Trophoblast cell (in vitro differentiated cells and primary cell): Measurements from ENCODE around the gene PSMF1.
A peak's percentile ranks its signal among the peaks of the same experiment; 100 is the strongest.

ENCODE experiments used
- DNase-seq, 2 donors: peaks; one replicate each; pipeline ENCODE4 v3.0.0-alpha.2; 2016
- H2AFZ ChIP-seq: 2 replicates; pipeline ENCODE4 v1.6.1; 2013; ENCODE audit warnings: low read length, moderate library complexity, mild to moderate bottlenecking; ENCODE audit not compliant: insufficient read depth, poor library complexity
- H2AK5ac ChIP-seq: 2 replicates; pipeline ENCODE4 v1.6.1; 2013; ENCODE audit warnings: mild to moderate bottlenecking, low read length
- H2BK120ac ChIP-seq: 2 replicates; pipeline ENCODE4 v1.6.1; 2013; ENCODE audit warnings: low read length, mild to moderate bottlenecking, moderate library complexity; ENCODE audit not compliant: insufficient read depth, poor library complexity
- H2BK12ac ChIP-seq: 2 replicates; pipeline ENCODE4 v1.6.1; 2013; ENCODE audit warnings: mild to moderate bottlenecking, low read length, moderate library complexity
- H2BK5ac ChIP-seq: 2 replicates; pipeline ENCODE4 v1.6.1; 2013; ENCODE audit warnings: low read length, low read depth, moderate library complexity, mild to moderate bottlenecking; ENCODE audit not compliant: poor library complexity
- H3K14ac ChIP-seq: 2 replicates; pipeline ENCODE4 v1.6.1; 2013; ENCODE audit warnings: mild to moderate bottlenecking, low read length
- H3K18ac ChIP-seq: 2 replicates; pipeline ENCODE4 v1.6.1; 2013; ENCODE audit warnings: mild to moderate bottlenecking, low read length
- H3K23ac ChIP-seq: 2 replicates; pipeline ENCODE4 v1.6.1; 2013; ENCODE audit warnings: low read length
- H3K27ac ChIP-seq: 2 replicates; pipeline ENCODE4 v1.5.1; 2013; ENCODE audit warnings: low read depth, mild to moderate bottlenecking, inconsistent platforms, low read length, moderate library complexity
- H3K27me3 ChIP-seq: 2 replicates; pipeline ENCODE4 v1.6.1; 2013; ENCODE audit warnings: inconsistent platforms, mild to moderate bottlenecking, low read length, moderate library complexity; ENCODE audit not compliant: insufficient read depth
- H3K36me3 ChIP-seq, 2 experiments: 1 replicate in 1 of 2; 2 replicates in 1 of 2; pipeline ENCODE4 v1.6.1; 2013; ENCODE audit warnings: low read length in 2 of 2, mild to moderate bottlenecking in 2 of 2, moderate library complexity in 1 of 2; ENCODE audit not compliant: insufficient read depth in 2 of 2, control insufficient read depth in 1 of 2
- H3K4ac ChIP-seq: 2 replicates; pipeline ENCODE4 v1.6.1; 2013; ENCODE audit warnings: low read depth, mild to moderate bottlenecking, low read length, moderate library complexity
- H3K4me1 ChIP-seq, 2 experiments: 1 replicate in 1 of 2; 2 replicates in 1 of 2; pipeline ENCODE4 v1.6.1; 2013; ENCODE audit warnings: low read length in 2 of 2, mild to moderate bottlenecking in 2 of 2, moderate library complexity in 1 of 2; ENCODE audit not compliant: insufficient read depth in 2 of 2, control insufficient read depth in 1 of 2
- H3K4me2 ChIP-seq: 2 replicates; pipeline ENCODE4 v1.6.1; 2013; ENCODE audit warnings: inconsistent platforms, mild to moderate bottlenecking, low read length, moderate library complexity
- H3K4me3 ChIP-seq: 2 replicates; pipeline ENCODE4 v1.5.1; 2013; ENCODE audit warnings: mild to moderate bottlenecking, low read depth, low read length, inconsistent platforms
- H3K79me1 ChIP-seq: one replicate; pipeline ENCODE4 v1.6.1; 2013; ENCODE audit warnings: low read length
- H3K79me2 ChIP-seq: 2 replicates; pipeline ENCODE4 v1.6.1; 2013; ENCODE audit warnings: low read length, mild to moderate bottlenecking; ENCODE audit not compliant: control insufficient read depth, insufficient read depth, poor library complexity
- H3K9ac ChIP-seq: 2 replicates; pipeline ENCODE4 v1.6.1; 2013; ENCODE audit warnings: mild to moderate bottlenecking, low read length
- H3K9me3 ChIP-seq: 2 replicates; pipeline ENCODE4 v1.6.1; 2013; ENCODE audit warnings: low read depth, mild to moderate bottlenecking, control low read depth, inconsistent platforms, low read length; ENCODE audit not compliant: insufficient read depth
- H4K12ac ChIP-seq: 2 replicates; pipeline ENCODE4 v1.6.1; 2013; ENCODE audit warnings: low read depth, mild to moderate bottlenecking, low read length, moderate library complexity
- H4K8ac ChIP-seq: 2 replicates; pipeline ENCODE4 v1.6.1; 2013; ENCODE audit warnings: low read depth, mild to moderate bottlenecking, low read length, moderate library complexity
- H4K91ac ChIP-seq: one replicate; pipeline ENCODE4 v1.6.1; 2013; ENCODE audit warnings: low read depth, mild to moderate bottlenecking, low read length, moderate library complexity
- WGBS: extraction: QIAGEN DNeasy Blood & Tissue Kit; methylation state at CpG from one replicate; pipeline ENCODE4 v1.1.7; 2013; ENCODE audit warnings: missing lambda C conversion rate; ENCODE audit not compliant: insufficient read length, insufficient coverage; ENCODE audit errors: extremely low coverage; 5-methylcytosine and 5-hydroxymethylcytosine counted together

Gene PSMF1

GRCh38 chr20:1118004-1118335, 432 bp upstream of the PSMF1 start:
- Histone ChIP-seq H4K91ac (peak overlapping the region; percentile 39), H3K27ac (no peak overlapping the region), H3K9me3 (peaks cover 1% of the 10 kb centered on the region), H3K79me1 (peaks cover 5% of the 10 kb centered on the region), H3K36me3 (peaks cover 2 to 9% of the 10 kb centered on the region in 2 experiments), H3K4ac (peak overlapping the region; percentile 13), H3K14ac (no peak overlapping the region), H3K4me1 (peaks cover 7 to 10% of the 10 kb centered on the region in 2 experiments), H2AK5ac (no peak overlapping the region), H3K27me3 (no peaks in the 10 kb centered on the region), H3K4me2 (peak overlapping the region; percentile 64), H2AFZ (peak overlapping the region; percentile 80), H3K9ac (peak overlapping the region; percentile 8), H2BK120ac (no peak overlapping the region), H4K8ac (peak overlapping the region; percentile 78), H2BK12ac (no peak overlapping the region), H3K23ac (no peak overlapping the region), H4K12ac (peak overlapping the region; percentile 47), H2BK5ac (no peak overlapping the region), H3K18ac (no peak overlapping the region), H3K79me2 (peaks cover 11% of the 10 kb centered on the region), H3K4me3 (peak overlapping the region; percentile 41)
- DNase-seq = no peak
- WGBS = no CpG with 5 or more reads among the region's 13 CpGs

- Histone ChIP-seq H3K27ac (no peak overlapping the region), H2BK120ac (no peak overlapping the region), H4K91ac (peak overlapping the region; percentile 86), H3K23ac (no peak overlapping the region), H3K36me3 (peaks cover 2 to 9% of the 10 kb centered on the region in 2 experiments), H2BK5ac (peak overlapping the region; percentile 42), H3K4me2 (peak overlapping the region; percentile 74), H2AFZ (peak overlapping the region; percentile 91), H3K4me1 (peaks cover 7 to 10% of the 10 kb centered on the region in 2 experiments), H4K12ac (peak overlapping the region; percentile 86), H3K18ac (peak overlapping the region; percentile 85), H3K4ac (peak overlapping the region; percentile 61), H3K79me1 (peaks cover 5% of the 10 kb centered on the region), H3K14ac (peak overlapping the region; percentile 90), H3K27me3 (no peaks in the 10 kb centered on the region), H3K9me3 (peaks cover 1% of the 10 kb centered on the region), H3K4me3 (peak overlapping the region; percentile 98), H2BK12ac (no peak overlapping the region), H4K8ac (peak overlapping the region; percentile 98), H3K9ac (peak overlapping the region; percentile 90), H3K79me2 (peaks cover 11% of the 10 kb centered on the region), H2AK5ac (peak overlapping the region; percentile 57)
- peak in 1 of 2 donors; percentile 17 for DNase-seq
- WGBS = no CpG with 5 or more reads among the region's 8 CpGs
Observed at GRCh38 chr20:1119128-1119505, 715 bp downstream of the PSMF1 start.

- no peak overlapping the region for H3K27ac ChIP-seq
- no peak overlapping the region for H2BK5ac ChIP-seq
- peaks cover 7 to 10% of the 10 kb centered on the region in 2 experiments for H3K4me1 ChIP-seq
- H3K4ac ChIP-seq = peak overlapping the region; percentile 61
- H3K36me3 ChIP-seq = peaks cover 2 to 9% of the 10 kb centered on the region in 2 experiments
- peak overlapping the region; percentile 15 for H4K12ac ChIP-seq
- no peak overlapping the region for H2AFZ ChIP-seq
- H3K4me2 ChIP-seq = peak overlapping the region; percentile 74
- WGBS = no CpG with 5 or more reads among the region's 3 CpGs
- peak overlapping the region; percentile 98 for H3K4me3 ChIP-seq
- peak overlapping the region; percentile 90 for H3K9ac ChIP-seq
- H3K27me3 ChIP-seq = no peaks in the 10 kb centered on the region
- H3K14ac ChIP-seq = no peak overlapping the region
- DNase-seq = no peak
- H2AK5ac ChIP-seq = no peak overlapping the region
- peaks cover 11% of the 10 kb centered on the region for H3K79me2 ChIP-seq
- H4K91ac ChIP-seq = no peak overlapping the region
- no peak overlapping the region for H3K23ac ChIP-seq
- H4K8ac ChIP-seq = peak overlapping the region; percentile 98
- H2BK12ac ChIP-seq = no peak overlapping the region
- H3K9me3 ChIP-seq = peaks cover 1% of the 10 kb centered on the region
- H2BK120ac ChIP-seq = no peak overlapping the region
- no peak overlapping the region for H3K18ac ChIP-seq
- H3K79me1 ChIP-seq = peaks cover 5% of the 10 kb centered on the region
Observed at GRCh38 chr20:1119524-1119923, 1.1 kb downstream of the PSMF1 start.

GRCh38 chr20:1121429-1121828, 3.0 kb downstream of the PSMF1 start:
- Histone ChIP-seq H3K4ac (no peak overlapping the region), H3K27me3 (no peaks in the 10 kb centered on the region), H3K9ac (no peak overlapping the region), H2BK120ac (no peak overlapping the region), H3K14ac (no peak overlapping the region), H3K36me3 (peaks cover 4 to 22% of the 10 kb centered on the region in 2 experiments), H3K18ac (no peak overlapping the region), H2BK5ac (no peak overlapping the region), H3K27ac (no peak overlapping the region), H3K79me2 (peaks cover 11% of the 10 kb centered on the region), H3K4me2 (no peak overlapping the region), H3K23ac (no peak overlapping the region), H2AK5ac (no peak overlapping the region), H3K4me3 (no peak overlapping the region), H4K91ac (no peak overlapping the region), H2BK12ac (no peak overlapping the region), H4K8ac (no peak overlapping the region), H3K79me1 (peaks cover 5% of the 10 kb centered on the region), H3K9me3 (peaks cover 1% of the 10 kb centered on the region), H3K4me1 (peaks cover 7 to 10% of the 10 kb centered on the region in 2 experiments), H2AFZ (no peak overlapping the region), H4K12ac (no peak overlapping the region)
- no CpG with 5 or more reads among the region's 1 CpG for WGBS
- no peak for DNase-seq
